Measurements from ENCODE around the gene RIN2.

- no peak for TF ChIP-seq FIP1L1 (IDR thresholded peaks at IDR 0.05; ENCODE audit: low read depth, low read length, poor library complexity, severe bottlenecking)
- no peak for TF ChIP-seq CTCF (IDR thresholded peaks at IDR 0.05 in 2 of 3, conservative IDR thresholded peaks at IDR 0.05 in 1 of 3; ENCODE audit: insufficient read depth in 2 of 3, low read depth in 1 of 3, low read length in 3 of 3)
- TF ChIP-seq GABPA (tag; conservative IDR thresholded peaks at IDR 0.05; ENCODE audit: low read depth) = no peak
- TF ChIP-seq CEBPB (tag; IDR thresholded peaks at IDR 0.05) = no peak
- no peak for TF ChIP-seq KLF1 (tag; IDR thresholded peaks at IDR 0.05)
- no peak for TF ChIP-seq ZBED1 (IDR thresholded peaks at IDR 0.05)
- TF ChIP-seq MAFF (IDR thresholded peaks at IDR 0.05; ENCODE audit: low read length) = no peak
- no peak for TF ChIP-seq XRCC4 (IDR thresholded peaks at IDR 0.05; ENCODE audit: extremely low read depth, insufficient read depth, insufficient read length)
- TF ChIP-seq BCLAF1 (IDR thresholded peaks at IDR 0.05; ENCODE audit: borderline replicate concordance in 1 of 2, control insufficient read depth in 1 of 2, low read depth in 2 of 2, low read length in 1 of 2) = no peak
- TF ChIP-seq JUNB (CRISPR knock-in tag; conservative IDR thresholded peaks at IDR 0.05) = no peak
- TF ChIP-seq SRF (CRISPR knock-in tag; IDR thresholded peaks at IDR 0.05) = no peak
Observed at GRCh38 chr20:19741924-19742323, 16.1 kb upstream of the RIN2 start.
